Brain microvascular endothelial cell (primary cell): Measurements from ENCODE around the gene MAGI1.

Source experiments
- DNase-seq: peaks from one replicate; pipeline ENCODE4 v3.0.0-alpha.2; 2020
- H3K27ac ChIP-seq: fragments of 250-450 bp; sonication (Bioruptor Pico); 2 replicates; pipeline ENCODE4 v1.5.1; 2020; ENCODE audit warnings: mild to moderate bottlenecking, moderate library complexity
- H3K27me3 ChIP-seq: fragments of 250-450 bp; sonication (Bioruptor Pico); replicated peaks from 2 replicates; pipeline ENCODE4 v1.5.1; 2020; ENCODE audit warnings: mild to moderate bottlenecking
- H3K36me3 ChIP-seq: fragments of 250-450 bp; sonication (Bioruptor Pico); replicated peaks from 2 replicates; pipeline ENCODE4 v1.5.1; 2020; ENCODE audit warnings: mild to moderate bottlenecking
- H3K4me3 ChIP-seq: 2 replicates; pipeline ENCODE4 v1.5.1; 2011; ENCODE audit warnings: low read depth, mild to moderate bottlenecking, control low read depth, low read length, moderate library complexity
- in situ Hi-C: cut with HindIII; loops from 2 replicates; pipeline ENCODE4 v1.10.0; 2017; ENCODE audit warnings: low sequenced_read_pairs, low pct_ligation_motif_present
- TF ChIP-seq, protein P1 (sequence below): IDR thresholded peaks from 2 replicates; pipeline ENCODE4 v1.5.1; 2011; ENCODE audit warnings: low read depth, mild to moderate bottlenecking, moderate library complexity, low read length, control low read depth, inconsistent platforms; ENCODE audit errors: missing control alignments

The MAGI1 gene

DNA sequence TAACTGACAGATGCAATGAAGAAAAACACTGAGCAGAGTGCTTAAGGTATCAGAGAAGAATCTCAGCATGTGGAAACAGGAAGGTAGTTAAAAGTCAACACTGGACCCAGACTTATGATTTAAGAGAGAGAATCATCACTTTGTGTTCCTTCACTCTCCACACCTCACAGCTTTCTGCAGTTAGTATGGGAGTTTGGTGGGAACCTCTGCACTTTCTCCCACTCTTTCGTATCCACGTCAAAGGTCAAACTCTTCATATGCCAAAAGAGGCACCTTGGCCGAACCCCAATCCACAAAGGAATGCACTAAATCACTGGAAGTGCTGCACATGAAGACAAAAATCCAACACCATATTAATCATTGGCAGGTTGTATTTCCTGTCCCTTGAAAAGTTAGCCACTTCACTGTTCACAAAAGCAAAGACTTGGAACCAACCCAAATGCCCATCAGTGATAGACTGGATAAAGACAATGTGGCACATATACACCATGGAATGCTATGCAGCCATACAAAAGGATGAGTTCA is 361.2 kb downstream of the MAGI1 start:
- Histone ChIP-seq H3K27me3 (no peaks in the 10 kb centered on the region), H3K36me3 (no peaks in the 10 kb centered on the region), H3K27ac (no peak overlapping the region), H3K4me3 (no peak overlapping the region)
- no peak for DNase-seq
- in situ Hi-C loops: no loop called here
- TF ChIP-seq, protein P1, sequence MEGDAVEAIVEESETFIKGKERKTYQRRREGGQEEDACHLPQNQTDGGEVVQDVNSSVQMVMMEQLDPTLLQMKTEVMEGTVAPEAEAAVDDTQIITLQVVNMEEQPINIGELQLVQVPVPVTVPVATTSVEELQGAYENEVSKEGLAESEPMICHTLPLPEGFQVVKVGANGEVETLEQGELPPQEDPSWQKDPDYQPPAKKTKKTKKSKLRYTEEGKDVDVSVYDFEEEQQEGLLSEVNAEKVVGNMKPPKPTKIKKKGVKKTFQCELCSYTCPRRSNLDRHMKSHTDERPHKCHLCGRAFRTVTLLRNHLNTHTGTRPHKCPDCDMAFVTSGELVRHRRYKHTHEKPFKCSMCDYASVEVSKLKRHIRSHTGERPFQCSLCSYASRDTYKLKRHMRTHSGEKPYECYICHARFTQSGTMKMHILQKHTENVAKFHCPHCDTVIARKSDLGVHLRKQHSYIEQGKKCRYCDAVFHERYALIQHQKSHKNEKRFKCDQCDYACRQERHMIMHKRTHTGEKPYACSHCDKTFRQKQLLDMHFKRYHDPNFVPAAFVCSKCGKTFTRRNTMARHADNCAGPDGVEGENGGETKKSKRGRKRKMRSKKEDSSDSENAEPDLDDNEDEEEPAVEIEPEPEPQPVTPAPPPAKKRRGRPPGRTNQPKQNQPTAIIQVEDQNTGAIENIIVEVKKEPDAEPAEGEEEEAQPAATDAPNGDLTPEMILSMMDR: no peak

DNA sequence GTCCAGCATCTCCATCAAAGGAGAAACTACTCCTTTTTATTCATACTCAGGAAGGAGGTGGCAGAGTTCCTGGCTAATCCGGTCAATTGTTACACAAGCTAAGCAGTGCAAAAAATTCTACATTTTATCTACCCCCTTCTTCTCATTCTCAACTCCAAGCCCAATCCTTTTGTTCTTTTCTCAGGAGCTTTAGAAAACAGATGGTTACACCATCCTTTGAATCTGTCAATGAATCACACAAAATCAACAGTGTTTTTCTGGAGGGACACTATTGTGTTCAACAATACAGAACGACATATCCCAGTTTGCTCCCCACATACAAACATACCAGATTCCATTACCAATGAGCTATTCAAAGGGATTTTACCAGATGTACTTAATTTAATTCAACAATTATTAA is 362.1 kb downstream of the MAGI1 start:
- Histone ChIP-seq H3K36me3 (no peaks in the 10 kb centered on the region), H3K27ac (no peak overlapping the region), H3K4me3 (no peak overlapping the region), H3K27me3 (no peaks in the 10 kb centered on the region)
- in situ Hi-C loops: no loop called here
- TF ChIP-seq, protein P1: no peak
- no peak for DNase-seq

DNA sequence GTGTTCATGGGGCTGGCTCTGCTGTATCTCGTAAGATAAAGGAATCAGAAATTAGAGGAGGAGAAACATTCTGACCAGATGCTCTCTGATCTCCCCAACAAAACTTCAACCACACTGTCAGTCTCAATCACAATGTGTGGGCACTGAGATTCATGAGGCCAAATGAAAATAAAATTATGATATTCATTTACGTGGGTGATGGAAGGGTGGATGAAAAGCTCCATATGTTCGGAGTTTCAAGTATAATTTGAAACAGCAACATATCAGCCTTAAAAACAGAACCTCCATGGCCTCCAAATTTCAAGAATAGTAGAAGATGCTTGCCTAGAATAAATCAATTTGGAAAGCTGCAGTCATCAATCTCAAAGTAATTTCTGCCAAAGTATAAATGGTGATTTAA is 363.7 kb downstream of the MAGI1 start:
- no peak overlapping the region for H3K4me3 ChIP-seq
- H3K27me3 ChIP-seq: no peaks in the 10 kb centered on the region
- no peak overlapping the region for H3K27ac ChIP-seq
- in situ Hi-C loops: no loop called here
- DNase-seq: no peak
- H3K36me3 ChIP-seq: no peaks in the 10 kb centered on the region
- TF ChIP-seq, protein P1: no peak

DNA sequence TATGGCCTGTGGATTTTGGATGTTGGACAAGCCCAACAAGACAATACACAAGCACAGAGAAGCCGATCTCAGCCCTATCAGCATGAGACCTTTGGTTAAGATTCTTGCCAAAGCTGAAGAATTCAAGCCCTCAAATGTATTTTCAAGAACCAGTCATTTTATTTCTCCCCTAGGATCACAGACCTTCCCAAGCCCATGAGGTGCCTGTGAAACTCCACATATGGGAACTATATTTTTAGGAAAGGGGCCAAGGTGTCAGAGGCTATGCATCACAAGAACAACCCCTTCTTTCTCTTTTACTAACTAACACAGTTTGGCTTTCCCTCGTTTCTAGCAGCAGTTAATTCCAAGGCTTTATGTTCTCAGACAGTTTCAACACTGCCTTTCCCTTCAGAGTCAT is 364.5 kb downstream of the MAGI1 start:
- H3K36me3 ChIP-seq: no peaks in the 10 kb centered on the region
- TF ChIP-seq, protein P1: no peak
- no peak overlapping the region for H3K4me3 ChIP-seq
- no peak for DNase-seq
- H3K27me3 ChIP-seq: no peaks in the 10 kb centered on the region
- no peak overlapping the region for H3K27ac ChIP-seq
- in situ Hi-C loops: no loop called here

DNA sequence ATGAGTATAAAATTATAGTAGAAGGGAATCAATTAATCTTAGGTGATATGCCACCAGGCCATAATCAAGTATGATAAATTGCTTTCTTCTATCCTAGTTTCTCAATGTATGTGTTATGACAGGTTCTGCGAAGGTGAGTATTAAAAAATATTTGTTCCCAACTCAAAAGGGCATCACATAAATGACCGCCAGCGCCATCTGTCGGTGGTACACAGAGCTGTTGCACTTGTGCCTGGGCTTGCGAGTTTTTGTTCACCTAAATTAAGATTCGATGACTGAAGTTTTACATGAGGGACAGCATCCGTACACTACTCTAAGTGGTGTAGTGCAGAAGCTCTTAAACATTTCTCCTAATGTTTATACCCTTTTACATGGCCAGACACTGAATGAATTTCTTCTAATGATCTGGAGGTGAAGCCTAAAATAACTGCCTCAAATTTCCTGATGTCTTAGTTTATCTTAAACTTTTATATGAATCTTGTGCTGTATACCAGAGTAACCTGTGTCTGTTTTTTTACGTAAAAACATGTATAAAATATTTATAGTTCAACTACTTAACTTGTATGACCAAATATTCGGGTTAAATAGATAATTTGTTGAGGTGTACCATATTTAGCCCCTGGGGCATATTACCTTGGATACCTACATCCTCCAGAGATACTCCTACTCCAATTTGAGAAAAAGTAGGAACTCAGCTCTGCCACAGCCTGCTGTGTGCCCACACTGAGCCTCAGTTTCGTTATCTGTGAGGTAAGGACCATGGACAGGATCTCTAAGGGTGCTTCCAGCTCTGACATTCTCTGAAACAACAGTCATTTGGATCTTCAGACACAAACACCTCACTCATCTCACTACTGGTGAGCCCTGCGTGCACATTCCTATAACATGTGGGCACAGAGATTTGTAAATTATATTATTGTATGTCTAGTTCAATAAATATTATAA is 365.6 kb downstream of the MAGI1 start:
- H3K36me3 ChIP-seq: no peaks in the 10 kb centered on the region
- TF ChIP-seq, protein P1: peak; percentile 91
- H3K4me3 ChIP-seq: no peak overlapping the region
- no peak overlapping the region for H3K27ac ChIP-seq
- H3K27me3 ChIP-seq: no peaks in the 10 kb centered on the region
- DNase-seq: peak; percentile 48
- in situ Hi-C loops: no loop called here

DNA sequence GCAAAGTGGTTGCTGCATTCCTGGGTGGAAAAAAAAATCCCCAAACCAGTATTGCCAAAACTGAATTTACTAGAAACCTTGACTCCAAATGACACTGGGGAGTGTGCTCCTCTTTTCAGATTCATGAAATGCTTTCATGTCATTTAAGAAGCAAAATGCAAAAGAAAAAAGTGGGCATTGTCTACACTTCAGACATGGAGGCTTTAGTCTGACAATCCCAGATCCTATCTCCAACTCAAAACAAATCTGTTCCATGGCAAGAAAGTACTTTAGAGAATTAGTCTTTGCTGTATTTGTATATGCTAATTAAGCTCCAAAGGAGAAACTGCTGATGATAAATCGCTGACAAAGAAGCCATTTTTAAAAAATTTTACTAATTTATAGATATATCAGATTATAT is 366.7 kb downstream of the MAGI1 start:
- H3K27ac ChIP-seq: no peak overlapping the region
- H3K36me3 ChIP-seq: no peaks in the 10 kb centered on the region
- in situ Hi-C loops: no loop called here
- no peak overlapping the region for H3K4me3 ChIP-seq
- TF ChIP-seq, protein P1: no peak
- no peaks in the 10 kb centered on the region for H3K27me3 ChIP-seq
- no peak for DNase-seq
